Calu3 (cell line): ENCODE results near the gene FIGN. TPM values are rescaled to one million over a fixed set of nuclear protein-coding genes. Genes with fewer than 3 reads are reported as not detected.

Source experiments
- BruUV-seq: library from RNA; stranded (reverse); fragments of 400-500 nt; replicated peaks from 2 replicates; lab custom pipeline; 2021; lab: Mats Ljungman, UMichigan
- CTCF ChIA-PET: fragments of 300-600 bp; sonication (Branson Sonifier 250); formaldehyde crosslinking; loops from one replicate; lab custom pipeline; 2022; ENCODE audit warnings: antibody characterized with exemption; lab: Charles Lee
- DNase-seq: peaks from one replicate; pipeline ENCODE4 v3.0.0; 2022
- H3K27ac Mint-ChIP-seq: one replicate; pipeline ENCODE4 v1.8.0; 2022; ENCODE audit warnings: mixed read lengths; ENCODE audit not compliant: unreplicated experiment
- H3K27me3 Mint-ChIP-seq: one replicate; pipeline ENCODE4 v1.8.0; 2022; ENCODE audit warnings: mixed read lengths; ENCODE audit not compliant: unreplicated experiment
- H3K36me3 Mint-ChIP-seq: one replicate; pipeline ENCODE4 v1.8.0; 2022; ENCODE audit warnings: mild to moderate bottlenecking, moderate library complexity, mixed read lengths; ENCODE audit not compliant: insufficient read depth, unreplicated experiment
- H3K4me1 Mint-ChIP-seq: one replicate; pipeline ENCODE4 v1.8.0; 2022; ENCODE audit warnings: mild to moderate bottlenecking, low read depth, mixed read lengths; ENCODE audit not compliant: unreplicated experiment
- H3K4me3 Mint-ChIP-seq: one replicate; pipeline ENCODE4 v1.8.0; 2022; ENCODE audit warnings: mild to moderate bottlenecking, low read depth, moderate library complexity, mixed read lengths; ENCODE audit not compliant: unreplicated experiment
- H3K9me3 Mint-ChIP-seq: one replicate; pipeline ENCODE4 v1.8.0; 2022; ENCODE audit warnings: low read depth, mixed read lengths; ENCODE audit not compliant: unreplicated experiment
- CTCF ChIP-seq: fragments of 200-600 bp; IDR thresholded peaks from one replicate; pipeline ENCODE4 v1.8.0; 2022; ENCODE audit warnings: antibody characterized with exemption; ENCODE audit not compliant: unreplicated experiment
- intact Hi-C: fragments of 100-400 bp; cut with micrococcal nuclease; formaldehyde crosslinking; loops from one replicate; pipeline ENCODE4 v1.10.0; 2022; ENCODE audit not compliant: unreplicated experiment
- total RNA-seq: library from RNA; stranded (reverse); gene quantifications from 2 replicates; pipeline ENCODE4 v1.2.3, GENCODE V29; 2022

The FIGN gene
- total RNA-seq, 1 experiment from 2014 or later, result 9.1 TPM

- DNase-seq, result peak; percentile 27
- no peaks in the 10 kb centered on the region for H3K36me3 Mint-ChIP-seq
- no peaks in the 10 kb centered on the region for H3K9me3 Mint-ChIP-seq
- no peaks in the 10 kb centered on the region for H3K27me3 Mint-ChIP-seq
- peaks cover 18% of the 10 kb centered on the region for H3K4me1 Mint-ChIP-seq
- no peak overlapping the region for H3K4me3 Mint-ChIP-seq
- CTCF ChIA-PET, result no interaction called here
- H3K27ac Mint-ChIP-seq, result peak overlapping the region; percentile 22
- no peak for TF ChIP-seq CTCF
- BruUV-seq, result no TSS peak
- intact Hi-C loops, result no loop called here
Measured at GRCh38 chr2:163573652-163574051, 162.2 kb downstream of the FIGN start.

- H3K4me1 Mint-ChIP-seq, result peaks cover 18% of the 10 kb centered on the region
- intact Hi-C loops, result no loop called here
- H3K27me3 Mint-ChIP-seq, result no peaks in the 10 kb centered on the region
- no peak overlapping the region for H3K27ac Mint-ChIP-seq
- CTCF ChIA-PET, result no interaction called here
- no peak for DNase-seq
- no peak for TF ChIP-seq CTCF
- no peak overlapping the region for H3K4me3 Mint-ChIP-seq
- H3K36me3 Mint-ChIP-seq, result no peaks in the 10 kb centered on the region
- BruUV-seq, result no TSS peak
- H3K9me3 Mint-ChIP-seq, result no peaks in the 10 kb centered on the region
Measured at GRCh38 chr2:163572850-163573249, 163.0 kb downstream of the FIGN start.

DNA sequence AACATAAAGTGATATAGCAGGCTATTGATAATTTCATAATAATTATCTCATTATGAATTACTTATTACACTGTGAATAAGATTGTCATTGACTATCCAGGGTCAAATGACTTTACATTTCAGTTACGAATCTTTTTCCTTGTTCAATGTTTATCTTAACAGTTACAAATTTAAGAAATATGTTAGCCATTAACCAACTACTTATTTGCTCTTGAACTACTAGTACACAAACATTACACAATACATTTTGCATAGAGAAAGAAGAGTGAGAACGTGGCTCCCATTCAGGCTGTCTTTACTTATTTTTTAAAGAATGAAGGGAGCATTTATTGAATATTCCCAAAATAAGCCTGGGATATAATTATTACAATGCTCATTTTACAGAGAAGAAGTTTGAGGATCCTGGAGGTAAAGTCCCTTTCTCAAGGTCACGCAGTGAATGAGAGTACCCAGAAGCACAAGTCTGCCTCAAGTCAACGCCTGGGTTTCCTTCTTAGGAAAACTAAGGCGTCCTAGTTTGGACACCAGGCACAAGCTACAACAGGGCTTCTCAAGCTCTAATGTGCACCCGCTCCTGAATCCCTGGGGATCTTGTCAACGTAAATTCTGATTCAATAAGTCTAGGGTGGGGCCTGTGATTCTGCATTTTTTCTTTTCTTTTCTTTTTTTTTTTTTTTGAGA lies 164.2 kb downstream of the FIGN start:
- CTCF ChIA-PET, result interaction anchor here (0.7 kb wide), 1 partner anchor 8 kb away, joined by 3 read pairs; no protein-coding TSS in a partner anchor
- no peaks in the 10 kb centered on the region for H3K36me3 Mint-ChIP-seq
- no peak for DNase-seq
- no peak for TF ChIP-seq CTCF
- no peaks in the 10 kb centered on the region for H3K9me3 Mint-ChIP-seq
- peaks cover 18% of the 10 kb centered on the region for H3K4me1 Mint-ChIP-seq
- BruUV-seq, result no TSS peak
- H3K27ac Mint-ChIP-seq, result no peak overlapping the region
- H3K4me3 Mint-ChIP-seq, result no peak overlapping the region
- intact Hi-C loops, result no loop called here
- no peaks in the 10 kb centered on the region for H3K27me3 Mint-ChIP-seq

- intact Hi-C loops, result no loop called here
- Mint-ChIP-seq H3K27me3 (no peaks in the 10 kb centered on the region), H3K4me1 (peaks cover 18% of the 10 kb centered on the region), H3K27ac (no peak overlapping the region), H3K4me3 (no peak overlapping the region), H3K9me3 (no peaks in the 10 kb centered on the region), H3K36me3 (no peaks in the 10 kb centered on the region)
- BruUV-seq, result no TSS peak
- no peak for TF ChIP-seq CTCF
- CTCF ChIA-PET, result no interaction called here
- DNase-seq, result no peak
Measured at GRCh38 chr2:163570391-163570790, 165.4 kb downstream of the FIGN start.
